AG09319 (cell line): ENCODE data around the gene FLOT1.
"Not testable (repeated sequence)": the region's sequence is repeated elsewhere in the genome, so short reads cannot be mapped to it uniquely, and the experiment has no call there.

ENCODE experiments used
- DNase-seq: peaks from one replicate; pipeline ENCODE4 v3.0.0-alpha.2; 2010; ENCODE audit warnings: low read depth; ENCODE audit errors: extremely low read depth
- CTCF ChIP-seq: IDR thresholded peaks from 2 replicates; pipeline ENCODE4 v1.5.1; 2011; ENCODE audit warnings: low read depth, mild to moderate bottlenecking, inconsistent platforms, low read length, moderate library complexity

The FLOT1 gene

GRCh38 chr6:30766461-30767157, 24.1 kb upstream of the FLOT1 start:
- no peak for DNase-seq

GRCh38 chr6:30765495-30765894, 23.0 kb upstream of the FLOT1 start:
- not testable (repeated sequence) for DNase-seq

More at GRCh38 chr6:30766461-30767157, 24.1 kb upstream of the FLOT1 start:
- TF ChIP-seq CTCF, result no peak

- not testable (repeated sequence) for DNase-seq
Measured at GRCh38 chr6:30764490-30765043, 22.1 kb upstream of the FLOT1 start.

GRCh38 chr6:30763618-30764489, 21.4 kb upstream of the FLOT1 start:
- TF ChIP-seq CTCF, result peak; percentile 3
- DNase-seq, result no peak

GRCh38 chr6:30763155-30763617, 20.7 kb upstream of the FLOT1 start:
- TF ChIP-seq CTCF, result no peak
- no peak for DNase-seq

- no peak for TF ChIP-seq CTCF
- DNase-seq, result no peak
Measured at GRCh38 chr6:30761791-30762429, 19.4 kb upstream of the FLOT1 start.

- TF ChIP-seq CTCF, result no peak
- DNase-seq, result no peak
Measured at GRCh38 chr6:30760549-30760948, 18.1 kb upstream of the FLOT1 start.
